Stimulated activated naive CD8-positive, alpha-beta T cell treated with anti-CD3 and anti-CD28 coated beads, Interleukin-15, Interleukin-2, amounts not matched to agents 100 ng/mL and 50 ng/mL, for 24 hours (primary cell): Measurements from ENCODE around the gene SERPINE2.
"Not testable (repeated sequence)": the region's sequence is repeated elsewhere in the genome, so short reads cannot be mapped to it uniquely, and the experiment has no call there.

Experiments
- H3K27ac Mint-ChIP-seq: one replicate; pipeline ENCODE4 v1.8.0; 2021; ENCODE audit warnings: mild to moderate bottlenecking, mixed read lengths
- H3K27me3 Mint-ChIP-seq: one replicate; pipeline ENCODE4 v1.8.0; 2021; ENCODE audit warnings: mixed read lengths
- H3K36me3 Mint-ChIP-seq: one replicate; pipeline ENCODE4 v1.8.0; 2021; ENCODE audit warnings: low read depth, mixed read lengths
- H3K4me1 Mint-ChIP-seq: one replicate; pipeline ENCODE4 v1.8.0; 2021; ENCODE audit warnings: low read depth, mixed read lengths
- H3K4me3 Mint-ChIP-seq: one replicate; pipeline ENCODE4 v1.8.0; 2021; ENCODE audit warnings: mild to moderate bottlenecking, mixed read lengths
- H3K9me3 Mint-ChIP-seq: one replicate; pipeline ENCODE4 v1.8.0; 2021; ENCODE audit warnings: mixed read lengths

The SERPINE2 gene

GRCh38 chr2:224011837-224012236 lies 27.2 kb downstream of the SERPINE2 start:
- Mint-ChIP-seq H3K36me3 (no peaks in the 10 kb centered on the region), H3K27me3 (no peaks in the 10 kb centered on the region), H3K27ac (no peak overlapping the region), H3K9me3 (no peaks in the 10 kb centered on the region), H3K4me3 (no peak overlapping the region), H3K4me1 (peaks cover 19% of the 10 kb centered on the region)

- Mint-ChIP-seq H3K4me1 (peaks cover 6% of the 10 kb centered on the region), H3K27ac (no peak overlapping the region), H3K4me3 (no peak overlapping the region)
Observed at GRCh38 chr2:224009605-224010315, 29.3 kb downstream of the SERPINE2 start.

GRCh38 chr2:224008702-224009261 lies 30.3 kb downstream of the SERPINE2 start:
- H3K36me3 Mint-ChIP-seq = no peaks in the 10 kb centered on the region
- H3K9me3 Mint-ChIP-seq = no peaks in the 10 kb centered on the region
- peaks cover 6% of the 10 kb centered on the region for H3K4me1 Mint-ChIP-seq
- no peak overlapping the region for H3K4me3 Mint-ChIP-seq
- no peak overlapping the region for H3K27ac Mint-ChIP-seq
- no peaks in the 10 kb centered on the region for H3K27me3 Mint-ChIP-seq

More at GRCh38 chr2:224009605-224010315, 29.3 kb downstream of the SERPINE2 start:
- H3K27me3 Mint-ChIP-seq = no peaks in the 10 kb centered on the region
- no peaks in the 10 kb centered on the region for H3K36me3 Mint-ChIP-seq
- H3K9me3 Mint-ChIP-seq = no peaks in the 10 kb centered on the region

- H3K27me3 Mint-ChIP-seq = no peaks in the 10 kb centered on the region
- H3K36me3 Mint-ChIP-seq = peaks cover 15% of the 10 kb centered on the region
- no peak overlapping the region for H3K27ac Mint-ChIP-seq
- no peak overlapping the region for H3K4me3 Mint-ChIP-seq
- H3K9me3 Mint-ChIP-seq = no peaks in the 10 kb centered on the region
- no peaks in the 10 kb centered on the region for H3K4me1 Mint-ChIP-seq
Observed at GRCh38 chr2:224004105-224004695, 34.9 kb downstream of the SERPINE2 start.

GRCh38 chr2:224000662-224001061 lies 38.4 kb downstream of the SERPINE2 start:
- not testable (repeated sequence) for H3K27me3 Mint-ChIP-seq, H3K4me1 Mint-ChIP-seq, H3K27ac Mint-ChIP-seq, H3K4me3 Mint-ChIP-seq, H3K9me3 Mint-ChIP-seq
- H3K36me3 Mint-ChIP-seq = peaks cover 20% of the 10 kb centered on the region

- H3K27me3 Mint-ChIP-seq = no peaks in the 10 kb centered on the region
- H3K9me3 Mint-ChIP-seq = no peaks in the 10 kb centered on the region
- peaks cover 9% of the 10 kb centered on the region for H3K4me1 Mint-ChIP-seq
- H3K36me3 Mint-ChIP-seq = peaks cover 22% of the 10 kb centered on the region
- H3K4me3 Mint-ChIP-seq = no peak overlapping the region
- H3K27ac Mint-ChIP-seq = no peak overlapping the region
Observed at GRCh38 chr2:223999862-224000261, 39.2 kb downstream of the SERPINE2 start.

GRCh38 chr2:223998948-223999347 lies 40.1 kb downstream of the SERPINE2 start:
- Mint-ChIP-seq H3K4me1 (peaks cover 11% of the 10 kb centered on the region), H3K27me3 (no peaks in the 10 kb centered on the region), H3K4me3 (no peak overlapping the region), H3K36me3 (peaks cover 24% of the 10 kb centered on the region), H3K27ac (no peak overlapping the region), H3K9me3 (no peaks in the 10 kb centered on the region)

GRCh38 chr2:223997938-223998337 lies 41.1 kb downstream of the SERPINE2 start:
- peaks cover 24% of the 10 kb centered on the region for H3K36me3 Mint-ChIP-seq
- no peak overlapping the region for H3K4me3 Mint-ChIP-seq
- H3K27me3 Mint-ChIP-seq = no peaks in the 10 kb centered on the region
- no peak overlapping the region for H3K27ac Mint-ChIP-seq
- peaks cover 11% of the 10 kb centered on the region for H3K4me1 Mint-ChIP-seq
- H3K9me3 Mint-ChIP-seq = no peaks in the 10 kb centered on the region

GRCh38 chr2:223996391-223996790 lies 42.7 kb downstream of the SERPINE2 start:
- Mint-ChIP-seq H3K27me3 (no peaks in the 10 kb centered on the region), H3K9me3 (no peaks in the 10 kb centered on the region), H3K36me3 (peaks cover 24% of the 10 kb centered on the region), H3K4me3 (no peak overlapping the region), H3K27ac (peak overlapping the region; percentile 65), H3K4me1 (peaks cover 11% of the 10 kb centered on the region)

GRCh38 chr2:223995569-223995968 lies 43.5 kb downstream of the SERPINE2 start:
- H3K9me3 Mint-ChIP-seq = no peaks in the 10 kb centered on the region
- H3K4me1 Mint-ChIP-seq = peaks cover 11% of the 10 kb centered on the region
- H3K36me3 Mint-ChIP-seq = peaks cover 18% of the 10 kb centered on the region
- peak overlapping the region; percentile 85 for H3K27ac Mint-ChIP-seq
- no peaks in the 10 kb centered on the region for H3K27me3 Mint-ChIP-seq
- H3K4me3 Mint-ChIP-seq = no peak overlapping the region

GRCh38 chr2:223994562-223995162 lies 44.4 kb downstream of the SERPINE2 start:
- H3K27me3 Mint-ChIP-seq = no peaks in the 10 kb centered on the region
- H3K4me3 Mint-ChIP-seq = no peak overlapping the region
- H3K4me1 Mint-ChIP-seq = peaks cover 11% of the 10 kb centered on the region
- peaks cover 11% of the 10 kb centered on the region for H3K36me3 Mint-ChIP-seq
- H3K27ac Mint-ChIP-seq = peak overlapping the region; percentile 85
- no peaks in the 10 kb centered on the region for H3K9me3 Mint-ChIP-seq

- H3K27me3 Mint-ChIP-seq = no peaks in the 10 kb centered on the region
- no peaks in the 10 kb centered on the region for H3K9me3 Mint-ChIP-seq
- peaks cover 13% of the 10 kb centered on the region for H3K36me3 Mint-ChIP-seq
- H3K27ac Mint-ChIP-seq = no peak overlapping the region
- H3K4me3 Mint-ChIP-seq = no peak overlapping the region
- peaks cover 11% of the 10 kb centered on the region for H3K4me1 Mint-ChIP-seq
Observed at GRCh38 chr2:223993634-223994232, 45.4 kb downstream of the SERPINE2 start.

- H3K4me3 Mint-ChIP-seq = no peak overlapping the region
- peaks cover 11% of the 10 kb centered on the region for H3K4me1 Mint-ChIP-seq
- H3K27me3 Mint-ChIP-seq = no peaks in the 10 kb centered on the region
- H3K36me3 Mint-ChIP-seq = peaks cover 8% of the 10 kb centered on the region
- no peaks in the 10 kb centered on the region for H3K9me3 Mint-ChIP-seq
- no peak overlapping the region for H3K27ac Mint-ChIP-seq
Observed at GRCh38 chr2:223991611-223992010, 47.5 kb downstream of the SERPINE2 start.

- no peaks in the 10 kb centered on the region for H3K27me3 Mint-ChIP-seq
- H3K27ac Mint-ChIP-seq = no peak overlapping the region
- H3K9me3 Mint-ChIP-seq = no peaks in the 10 kb centered on the region
- peaks cover 2% of the 10 kb centered on the region for H3K4me1 Mint-ChIP-seq
- peaks cover 6% of the 10 kb centered on the region for H3K36me3 Mint-ChIP-seq
- no peak overlapping the region for H3K4me3 Mint-ChIP-seq
Observed at GRCh38 chr2:223989856-223990232, 49.2 kb downstream of the SERPINE2 start.
